ENCODE data around the gene DCAF5. TPM values are rescaled to one million over a fixed set of nuclear protein-coding genes. Genes with fewer than 3 reads are reported as not detected.

DCAF5 gene
- total and polyA plus RNA-seq, 2 of the 8 experiments (the other 6 are each of a cell fraction or from before 2014, with no cell fraction given): 24.3 to 31.0 TPM

GRCh38 chr14:69191340-69192111 is 38.6 kb upstream of the DCAF5 start, which contains the start of gene EXD2 (continued):
- TF ChIP-seq CBX8 (IDR thresholded peaks at IDR 0.05; ENCODE audit: borderline replicate concordance, low read depth, low read length): no peak
- peak; percentile 78 to 85; a peak in 3 of 4 replicates for TF ChIP-seq SIN3A (conservative IDR thresholded peaks at IDR 0.05 in 1 of 2, IDR thresholded peaks at IDR 0.05 in 1 of 2; ENCODE audit: low read depth in 1 of 2, low read length in 2 of 2)
- TF ChIP-seq NANOG (IDR thresholded peaks at IDR 0.05; ENCODE audit: insufficient read depth, low read depth, low read length, poor library complexity, severe bottlenecking): peak; percentile 7
- no peak for TF ChIP-seq RXRA (IDR thresholded peaks at IDR 0.05; ENCODE audit: insufficient read depth, low read depth, low read length)
- TF ChIP-seq CTBP2 (IDR thresholded peaks at IDR 0.05; ENCODE audit: borderline replicate concordance, insufficient read depth, insufficient read length, low read length): no peak
- TF ChIP-seq KDM4A (IDR thresholded peaks at IDR 0.05; ENCODE audit: low read depth, low read length, severe bottlenecking): peak; percentile 83
- TF ChIP-seq PHF8 (conservative IDR thresholded peaks at IDR 0.05; ENCODE audit: low read depth, low read length): peak; percentile 70
- no peak for TF ChIP-seq KDM1A (IDR thresholded peaks at IDR 0.05; ENCODE audit: borderline replicate concordance, low read length)
- TF ChIP-seq GTF2F1 (IDR thresholded peaks at IDR 0.05; ENCODE audit: borderline replicate concordance, low read depth, low read length): no peak
- TF ChIP-seq SP1 (IDR thresholded peaks at IDR 0.05; ENCODE audit: low read depth, low read length): 0 out of 2 replicates have a peak, but pooled peaks have one; percentile 47
- TF ChIP-seq BRCA1 (IDR thresholded peaks at IDR 0.05; ENCODE audit: low read depth, low read length): no peak
- peak; percentile 40; the same call in 1 of the 2 replicates for TF ChIP-seq SRF (IDR thresholded peaks at IDR 0.05; ENCODE audit: low read depth, low read length)
- TF ChIP-seq SAP30 (IDR thresholded peaks at IDR 0.05; ENCODE audit: insufficient read depth, insufficient replicate concordance, low read length): peak; percentile 61
- TF ChIP-seq, protein P1, sequence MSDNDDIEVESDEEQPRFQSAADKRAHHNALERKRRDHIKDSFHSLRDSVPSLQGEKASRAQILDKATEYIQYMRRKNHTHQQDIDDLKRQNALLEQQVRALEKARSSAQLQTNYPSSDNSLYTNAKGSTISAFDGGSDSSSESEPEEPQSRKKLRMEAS (IDR thresholded peaks at IDR 0.05): peak; percentile 85
- peak; percentile 97 for TF ChIP-seq GABPA (IDR thresholded peaks at IDR 0.05; ENCODE audit: borderline replicate concordance, insufficient read depth, low read length)
- no peak for TF ChIP-seq TAF7 (optimal IDR thresholded peaks at IDR 0.05; ENCODE audit: borderline replicate concordance, low read depth, low read length)
- TF ChIP-seq TBP (IDR thresholded peaks at IDR 0.05; ENCODE audit: low read depth, low read length): peak; percentile 95
